KMS-11 (cell line): ENCODE results near the gene HS3ST2.

Experiments used
- H2AFZ ChIP-seq: fragments of 200-600 bp; sonication (generic); 2 replicates; pipeline ENCODE4 v1.6.1; 2016; ENCODE audit warnings: antibody characterized with exemption, mixed run types, low read depth
- H3K27ac ChIP-seq: fragments of 200-600 bp; sonication (generic); 2 replicates; pipeline ENCODE4 v1.6.1; 2016; ENCODE audit warnings: mild to moderate bottlenecking, mixed run types
- H3K27me3 ChIP-seq: fragments of 200-600 bp; sonication (generic); 2 replicates; pipeline ENCODE4 v1.6.1; 2017; ENCODE audit warnings: mild to moderate bottlenecking, low read depth, mixed run types, moderate library complexity; ENCODE audit not compliant: insufficient read depth
- H3K36me3 ChIP-seq: fragments of 200-600 bp; sonication (generic); 2 replicates; pipeline ENCODE4 v1.6.1; 2017; ENCODE audit warnings: mild to moderate bottlenecking, mixed run types; ENCODE audit not compliant: insufficient read depth
- H3K4me1 ChIP-seq: fragments of 200-600 bp; sonication (generic); 2 replicates; pipeline ENCODE4 v1.6.1; 2016; ENCODE audit warnings: mild to moderate bottlenecking, low read depth, mixed run types; ENCODE audit not compliant: poor library complexity, severe bottlenecking
- H3K4me2 ChIP-seq: fragments of 200-600 bp; sonication (generic); 2 replicates; pipeline ENCODE4 v1.7.0; 2016; ENCODE audit warnings: mild to moderate bottlenecking, mixed run types
- H3K4me3 ChIP-seq: fragments of 200-600 bp; sonication (generic); IDR thresholded peaks from 2 replicates; pipeline ENCODE4 v1.6.1; 2017; ENCODE audit warnings: low read depth, low read length, mixed read lengths; ENCODE audit not compliant: insufficient read depth
- H3K79me2 ChIP-seq: fragments of 200-600 bp; sonication (generic); 2 replicates; pipeline ENCODE4 v1.6.1; 2016; ENCODE audit warnings: low read depth, mixed run types; ENCODE audit not compliant: insufficient read depth
- H3K9ac ChIP-seq: fragments of 200-600 bp; sonication (generic); 2 replicates; pipeline ENCODE4 v1.6.1; 2016; ENCODE audit warnings: mild to moderate bottlenecking, mixed run types
- H4K20me1 ChIP-seq: fragments of 200-600 bp; sonication (generic); 2 replicates; pipeline ENCODE4 v1.6.1; 2016; ENCODE audit warnings: mild to moderate bottlenecking, mixed run types; ENCODE audit not compliant: insufficient read depth
- CTCF ChIP-seq: fragments of 200-600 bp; sonication (generic); conservative IDR thresholded peaks from 2 replicates; pipeline ENCODE4 v1.6.1; 2017; ENCODE audit warnings: low read depth, mild to moderate bottlenecking, antibody characterized with exemption, low read length, moderate library complexity, mixed read lengths

HS3ST2 gene

GRCh38 chr16:22784690-22785214 is 29.2 kb upstream of the HS3ST2 start:
- Histone ChIP-seq H2AFZ (no peak overlapping the region), H3K4me1 (no peaks in the 10 kb centered on the region), H4K20me1 (no peaks in the 10 kb centered on the region), H3K4me2 (no peak overlapping the region), H3K9ac (no peak overlapping the region), H3K36me3 (no peaks in the 10 kb centered on the region), H3K27me3 (no peaks in the 10 kb centered on the region), H3K79me2 (no peaks in the 10 kb centered on the region), H3K27ac (no peak overlapping the region), H3K4me3 (no peak overlapping the region)
- TF ChIP-seq CTCF, result no peak

GRCh38 chr16:22785552-22785951 is 28.4 kb upstream of the HS3ST2 start:
- Histone ChIP-seq H3K36me3 (no peaks in the 10 kb centered on the region), H3K27ac (no peak overlapping the region), H3K4me3 (no peak overlapping the region), H3K27me3 (no peaks in the 10 kb centered on the region), H3K79me2 (no peaks in the 10 kb centered on the region), H3K9ac (no peak overlapping the region), H3K4me2 (no peak overlapping the region), H3K4me1 (no peaks in the 10 kb centered on the region), H4K20me1 (no peaks in the 10 kb centered on the region), H2AFZ (no peak overlapping the region)
- TF ChIP-seq CTCF, result no peak

GRCh38 chr16:22786284-22786683 is 27.7 kb upstream of the HS3ST2 start:
- no peaks in the 10 kb centered on the region for H3K36me3 ChIP-seq
- H3K27ac ChIP-seq, result no peak overlapping the region
- H3K27me3 ChIP-seq, result no peaks in the 10 kb centered on the region
- no peak for TF ChIP-seq CTCF
- no peak overlapping the region for H3K4me2 ChIP-seq
- H3K4me3 ChIP-seq, result no peak overlapping the region
- H2AFZ ChIP-seq, result no peak overlapping the region
- no peak overlapping the region for H3K9ac ChIP-seq
- no peaks in the 10 kb centered on the region for H3K79me2 ChIP-seq
- H3K4me1 ChIP-seq, result no peaks in the 10 kb centered on the region
- H4K20me1 ChIP-seq, result no peaks in the 10 kb centered on the region

GRCh38 chr16:22786691-22787090 is 27.3 kb upstream of the HS3ST2 start:
- Histone ChIP-seq H3K27ac (no peak overlapping the region), H2AFZ (no peak overlapping the region), H3K36me3 (no peaks in the 10 kb centered on the region), H3K9ac (no peak overlapping the region), H3K4me1 (no peaks in the 10 kb centered on the region), H3K79me2 (no peaks in the 10 kb centered on the region), H3K27me3 (no peaks in the 10 kb centered on the region), H3K4me2 (no peak overlapping the region), H4K20me1 (no peaks in the 10 kb centered on the region), H3K4me3 (no peak overlapping the region)
- no peak for TF ChIP-seq CTCF
